Parathyroid adenoma (tissue), 2 donors: ENCODE results near the gene UTY.

Source experiments
- H2AFZ ChIP-seq: fragments of 300-600 bp; sonication (generic); one replicate; pipeline ENCODE4 v1.7.0; 2017; ENCODE audit warnings: antibody characterized with exemption, mild to moderate bottlenecking
- H3K27ac ChIP-seq: fragments of 300-600 bp; sonication (generic); one replicate; pipeline ENCODE4 v1.7.0; 2017
- H3K27me3 ChIP-seq: fragments of 300-600 bp; sonication (generic); one replicate; pipeline ENCODE4 v1.7.0; 2017; ENCODE audit warnings: low read length; ENCODE audit not compliant: control insufficient read depth, insufficient read depth
- H3K36me3 ChIP-seq: fragments of 300-600 bp; sonication (generic); one replicate; pipeline ENCODE4 v1.7.0; 2017; ENCODE audit warnings: low read length; ENCODE audit not compliant: control insufficient read depth, insufficient read depth
- H3K4me1 ChIP-seq: fragments of 300-600 bp; sonication (generic); one replicate; pipeline ENCODE4 v1.7.0; 2017; ENCODE audit warnings: control low read depth
- H3K4me2 ChIP-seq: fragments of 300-600 bp; sonication (generic); one replicate; pipeline ENCODE4 v1.7.0; 2017; ENCODE audit warnings: low read length
- H3K4me3 ChIP-seq: fragments of 300-600 bp; sonication (generic); one replicate; pipeline ENCODE4 v1.7.0; 2017; ENCODE audit warnings: low read depth, low read length
- H3K79me2 ChIP-seq: fragments of 300-600 bp; sonication (generic); one replicate; pipeline ENCODE4 v1.7.0; 2017; ENCODE audit warnings: control low read depth
- H3K9ac ChIP-seq: fragments of 300-600 bp; sonication (generic); one replicate; pipeline ENCODE4 v1.7.0; 2017; ENCODE audit warnings: mild to moderate bottlenecking
- H3K9me3 ChIP-seq: fragments of 300-600 bp; sonication (generic); one replicate; pipeline ENCODE4 v1.7.0; 2017; ENCODE audit warnings: low read length; ENCODE audit not compliant: control insufficient read depth
- TF ChIP-seq, protein P1 (sequence below): fragments of 300-600 bp; sonication (generic); IDR thresholded peaks from one replicate; pipeline ENCODE4 v1.7.0; 2017; ENCODE audit warnings: antibody characterized with exemption, mild to moderate bottlenecking
- donor health status: primary hyperparathyroidism.

Gene UTY

DNA sequence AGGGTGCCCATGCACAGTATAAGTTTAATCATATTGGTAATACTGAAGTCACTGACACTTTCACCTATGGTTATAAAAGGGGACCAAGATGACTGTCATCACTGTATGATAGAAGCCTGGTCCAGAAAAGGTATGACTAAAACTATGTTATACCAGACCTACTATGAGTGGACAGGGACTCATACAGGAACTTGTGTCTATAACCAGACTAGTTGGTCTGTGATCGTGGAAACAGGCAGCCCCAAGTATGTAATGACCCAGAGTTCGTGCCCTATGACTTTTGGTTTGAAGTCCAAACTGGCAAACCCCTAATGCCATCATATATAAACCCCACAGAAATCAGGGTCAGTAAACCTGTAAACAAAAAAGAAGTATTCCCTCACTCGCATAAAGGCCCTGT, 134.3 kb downstream of the UTY start:
- H3K27me3 ChIP-seq, result no peaks in the 10 kb centered on the region
- no peak overlapping the region for H3K4me2 ChIP-seq
- no peaks in the 10 kb centered on the region for H3K36me3 ChIP-seq
- no peaks in the 10 kb centered on the region for H3K4me1 ChIP-seq
- no peak overlapping the region for H2AFZ ChIP-seq
- TF ChIP-seq, protein P1, sequence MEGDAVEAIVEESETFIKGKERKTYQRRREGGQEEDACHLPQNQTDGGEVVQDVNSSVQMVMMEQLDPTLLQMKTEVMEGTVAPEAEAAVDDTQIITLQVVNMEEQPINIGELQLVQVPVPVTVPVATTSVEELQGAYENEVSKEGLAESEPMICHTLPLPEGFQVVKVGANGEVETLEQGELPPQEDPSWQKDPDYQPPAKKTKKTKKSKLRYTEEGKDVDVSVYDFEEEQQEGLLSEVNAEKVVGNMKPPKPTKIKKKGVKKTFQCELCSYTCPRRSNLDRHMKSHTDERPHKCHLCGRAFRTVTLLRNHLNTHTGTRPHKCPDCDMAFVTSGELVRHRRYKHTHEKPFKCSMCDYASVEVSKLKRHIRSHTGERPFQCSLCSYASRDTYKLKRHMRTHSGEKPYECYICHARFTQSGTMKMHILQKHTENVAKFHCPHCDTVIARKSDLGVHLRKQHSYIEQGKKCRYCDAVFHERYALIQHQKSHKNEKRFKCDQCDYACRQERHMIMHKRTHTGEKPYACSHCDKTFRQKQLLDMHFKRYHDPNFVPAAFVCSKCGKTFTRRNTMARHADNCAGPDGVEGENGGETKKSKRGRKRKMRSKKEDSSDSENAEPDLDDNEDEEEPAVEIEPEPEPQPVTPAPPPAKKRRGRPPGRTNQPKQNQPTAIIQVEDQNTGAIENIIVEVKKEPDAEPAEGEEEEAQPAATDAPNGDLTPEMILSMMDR, result no peak
- H3K9me3 ChIP-seq, result no peaks in the 10 kb centered on the region
- no peak overlapping the region for H3K9ac ChIP-seq
- H3K4me3 ChIP-seq, result no peak overlapping the region
- H3K79me2 ChIP-seq, result no peaks in the 10 kb centered on the region
- H3K27ac ChIP-seq, result no peak overlapping the region

DNA sequence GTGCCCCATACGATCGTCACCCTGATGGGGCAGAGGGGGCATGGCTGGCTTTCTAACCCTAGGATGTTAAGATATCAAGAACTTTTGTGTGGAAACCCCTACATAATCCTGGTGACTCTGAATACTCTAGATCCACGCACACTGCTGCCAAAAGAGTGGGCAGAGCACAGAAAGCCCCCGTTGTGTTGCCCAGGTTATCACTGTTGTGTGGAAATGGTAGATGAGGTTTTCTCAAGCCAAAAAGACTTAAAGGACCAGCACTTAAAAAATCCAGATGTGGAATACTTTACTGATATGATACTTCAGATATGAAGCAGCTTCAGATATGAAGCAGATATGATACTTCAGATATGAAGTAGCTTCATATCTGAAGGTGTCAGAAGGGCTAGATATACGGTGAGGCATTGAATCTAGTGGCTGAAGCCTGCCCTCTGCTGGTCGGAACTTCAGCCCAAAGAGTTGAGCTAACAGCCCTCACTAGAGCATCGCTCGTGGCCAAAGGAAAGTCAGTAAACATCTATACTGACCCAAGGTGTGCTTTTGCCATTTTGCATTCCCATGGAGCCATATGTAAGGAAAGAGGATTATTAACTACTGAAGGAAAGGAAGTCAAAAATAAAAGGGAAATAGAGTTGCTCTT, 136.4 kb downstream of the UTY start:
- Histone ChIP-seq H2AFZ (no peak overlapping the region), H3K9me3 (no peaks in the 10 kb centered on the region), H3K4me2 (no peak overlapping the region), H3K27ac (no peak overlapping the region), H3K4me3 (no peak overlapping the region), H3K4me1 (no peaks in the 10 kb centered on the region), H3K36me3 (no peaks in the 10 kb centered on the region), H3K9ac (no peak overlapping the region), H3K27me3 (no peaks in the 10 kb centered on the region), H3K79me2 (no peaks in the 10 kb centered on the region)
- TF ChIP-seq, protein P1, result no peak

DNA sequence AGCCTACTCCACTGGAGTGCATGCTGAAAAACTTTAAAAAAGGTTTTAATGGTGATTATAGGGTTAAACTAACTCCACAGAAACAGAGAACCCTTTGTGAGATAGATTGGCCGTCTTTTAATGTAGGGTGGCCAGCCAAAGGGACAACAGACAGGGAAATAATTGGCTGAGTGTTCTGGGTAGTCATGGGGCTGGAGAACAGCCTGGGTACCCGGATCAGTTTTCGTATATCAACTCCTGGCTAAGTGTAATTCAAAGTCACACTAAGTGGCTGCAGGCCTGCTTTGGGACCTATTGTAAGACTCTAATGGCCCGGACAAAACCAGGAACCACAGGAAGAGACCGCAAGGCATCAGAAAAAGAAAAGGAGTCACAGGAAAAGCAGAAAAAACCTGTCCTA, 139.9 kb downstream of the UTY start:
- TF ChIP-seq, protein P1, result no peak
- no peaks in the 10 kb centered on the region for H3K36me3 ChIP-seq
- no peaks in the 10 kb centered on the region for H3K27me3 ChIP-seq
- no peaks in the 10 kb centered on the region for H3K79me2 ChIP-seq
- no peak overlapping the region for H3K9ac ChIP-seq
- no peak overlapping the region for H3K4me2 ChIP-seq
- no peaks in the 10 kb centered on the region for H3K4me1 ChIP-seq
- no peak overlapping the region for H3K27ac ChIP-seq
- H3K9me3 ChIP-seq, result no peaks in the 10 kb centered on the region
- no peak overlapping the region for H3K4me3 ChIP-seq
- no peak overlapping the region for H2AFZ ChIP-seq

DNA sequence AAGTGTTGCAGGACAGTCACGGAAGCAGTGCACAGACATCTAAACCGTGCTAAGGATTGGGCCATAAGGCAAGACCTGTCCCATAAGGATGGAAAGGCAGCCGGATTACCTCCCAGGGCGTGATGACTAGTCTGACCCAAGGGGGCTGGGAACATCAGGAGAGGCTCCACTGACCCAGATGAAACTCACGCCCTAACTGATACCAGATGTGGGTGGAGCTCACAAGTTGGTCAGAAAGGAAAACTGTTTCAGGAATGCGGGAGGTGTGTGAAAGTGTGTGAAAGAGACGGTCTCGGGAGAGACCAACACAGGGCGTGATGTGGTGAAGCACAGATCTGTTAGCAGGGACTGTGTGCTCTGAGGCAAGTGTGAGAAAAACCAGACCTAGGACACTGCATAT, 140.5 kb downstream of the UTY start:
- TF ChIP-seq, protein P1, result no peak
- Histone ChIP-seq H3K9ac (no peak overlapping the region), H3K79me2 (no peaks in the 10 kb centered on the region), H3K4me2 (no peak overlapping the region), H3K27me3 (no peaks in the 10 kb centered on the region), H3K36me3 (no peaks in the 10 kb centered on the region), H3K4me3 (no peak overlapping the region), H3K27ac (no peak overlapping the region), H2AFZ (no peak overlapping the region), H3K4me1 (no peaks in the 10 kb centered on the region), H3K9me3 (no peaks in the 10 kb centered on the region)

DNA sequence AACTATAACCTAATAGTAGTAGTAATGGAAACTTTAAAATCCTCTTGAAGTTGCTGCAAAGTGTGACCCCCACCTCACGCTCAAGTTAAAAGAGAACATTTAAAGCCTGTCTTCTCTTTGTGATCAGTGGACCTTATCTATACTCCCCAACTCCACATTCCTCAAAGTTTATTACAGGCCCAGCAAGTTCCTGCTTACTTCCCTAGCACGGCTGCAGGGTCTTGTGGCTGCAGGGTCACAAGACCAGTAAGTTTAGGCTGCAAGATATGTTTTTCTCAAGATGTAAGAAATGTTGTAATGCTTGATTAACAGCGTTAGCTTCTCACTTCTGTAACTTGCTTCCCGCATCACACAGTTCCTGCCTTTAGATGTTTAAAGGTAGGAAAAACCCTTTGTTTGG, 141.1 kb downstream of the UTY start:
- Histone ChIP-seq H3K27me3 (no peaks in the 10 kb centered on the region), H3K4me2 (no peak overlapping the region), H3K27ac (no peak overlapping the region), H3K9ac (no peak overlapping the region), H3K4me1 (no peaks in the 10 kb centered on the region), H3K9me3 (no peaks in the 10 kb centered on the region), H2AFZ (no peak overlapping the region), H3K4me3 (no peak overlapping the region), H3K79me2 (no peaks in the 10 kb centered on the region), H3K36me3 (no peaks in the 10 kb centered on the region)
- TF ChIP-seq, protein P1, result no peak
